Neural progenitor cell (in vitro differentiated cells): ENCODE results near the gene IBSP. TPM values are rescaled to one million over a fixed set of nuclear protein-coding genes. Genes with fewer than 3 reads are reported as not detected.

Experiments
- DNase-seq: peaks from one replicate; pipeline ENCODE4 v3.0.0-alpha.2; 2016; ENCODE audit warnings: low spot score
- H2AFZ ChIP-seq: fragments of 200-600 bp; sonication (generic); replicated peaks from 2 replicates; pipeline ENCODE4 v1.6.1; 2016; ENCODE audit warnings: antibody characterized with exemption
- H3F3A ChIP-seq: fragments of 200-600 bp; sonication (generic); 2 replicates; pipeline ENCODE4 v1.6.1; 2016; ENCODE audit warnings: antibody characterized with exemption, low read depth
- H3K27ac ChIP-seq: fragments of 200-600 bp; sonication (generic); 2 replicates; pipeline ENCODE4 v1.5.1; 2016; ENCODE audit warnings: mild to moderate bottlenecking
- H3K27me3 ChIP-seq: fragments of 200-600 bp; sonication (generic); 2 replicates; pipeline ENCODE4 v1.6.1; 2016; ENCODE audit warnings: mild to moderate bottlenecking, moderate library complexity
- H3K36me3 ChIP-seq: fragments of 200-600 bp; sonication (generic); 2 replicates; pipeline ENCODE4 v1.5.1; 2016
- H3K4me1 ChIP-seq: fragments of 200-600 bp; sonication (generic); 2 replicates; pipeline ENCODE4 v1.6.1; 2016; ENCODE audit warnings: mixed run types
- H3K4me2 ChIP-seq: fragments of 200-600 bp; sonication (generic); 2 replicates; pipeline ENCODE4 v1.6.1; 2016
- H3K4me3 ChIP-seq: fragments of 200-600 bp; sonication (generic); 2 replicates; pipeline ENCODE4 v1.5.1; 2016
- H3K79me2 ChIP-seq: fragments of 200-600 bp; sonication (generic); 2 replicates; pipeline ENCODE4 v1.6.1; 2016; ENCODE audit warnings: low read depth
- H3K9ac ChIP-seq: fragments of 200-600 bp; sonication (generic); 2 replicates; pipeline ENCODE4 v1.6.1; 2016
- H3K9me3 ChIP-seq: fragments of 200-600 bp; sonication (generic); 2 replicates; pipeline ENCODE4 v1.5.1; 2016; ENCODE audit warnings: low read depth
- H4K20me1 ChIP-seq: fragments of 200-600 bp; sonication (generic); 2 replicates; pipeline ENCODE4 v1.6.1; 2016; ENCODE audit warnings: low read depth
- H3K27ac Mint-ChIP-seq: 3 replicates; pipeline ENCODE4 v1.8.0; 2021; ENCODE audit warnings: mixed read lengths
- H3K27me3 Mint-ChIP-seq: 2 replicates; pipeline ENCODE4 v1.8.0; 2022; ENCODE audit warnings: low read depth, mild to moderate bottlenecking, inconsistent platforms, moderate library complexity, mixed read lengths; ENCODE audit not compliant: insufficient read depth
- H3K36me3 Mint-ChIP-seq: 3 replicates; pipeline ENCODE4 v1.8.0; 2021; ENCODE audit warnings: mixed read lengths
- H3K4me1 Mint-ChIP-seq: 3 replicates; pipeline ENCODE4 v1.8.0; 2021; ENCODE audit warnings: mixed read lengths
- H3K4me3 Mint-ChIP-seq: 3 replicates; pipeline ENCODE4 v1.8.0; 2021; ENCODE audit warnings: mild to moderate bottlenecking, moderate library complexity, mixed read lengths
- H3K9me3 Mint-ChIP-seq: 3 replicates; pipeline ENCODE4 v1.8.0; 2020; ENCODE audit warnings: mixed read lengths
- EZH2 ChIP-seq: fragments of 200-600 bp; sonication (generic); IDR thresholded peaks from 2 replicates; pipeline ENCODE4 v1.6.1; 2017; ENCODE audit warnings: antibody characterized with exemption, mild to moderate bottlenecking, moderate library complexity
- EZH2phosphoT487 ChIP-seq: fragments of 200-600 bp; sonication (generic); IDR thresholded peaks from 2 replicates; pipeline ENCODE4 v1.6.1; 2017; ENCODE audit warnings: antibody characterized with exemption
- total RNA-seq: library from RNA; depleted of rRNA; stranded (reverse); fragments of >200 nt; gene quantifications from 2 replicates; pipeline ENCODE4 v1.2.3, GENCODE V29; 2015; ENCODE audit warnings: low replicate concordance
- TF ChIP-seq, protein P1 (sequence below): fragments of 200-600 bp; sonication (generic); IDR thresholded peaks from 2 replicates; pipeline ENCODE4 v1.5.1; 2017; ENCODE audit warnings: antibody characterized with exemption, mild to moderate bottlenecking

Gene IBSP
- total RNA-seq, 1 donor from 2014 or later: not detected

DNA sequence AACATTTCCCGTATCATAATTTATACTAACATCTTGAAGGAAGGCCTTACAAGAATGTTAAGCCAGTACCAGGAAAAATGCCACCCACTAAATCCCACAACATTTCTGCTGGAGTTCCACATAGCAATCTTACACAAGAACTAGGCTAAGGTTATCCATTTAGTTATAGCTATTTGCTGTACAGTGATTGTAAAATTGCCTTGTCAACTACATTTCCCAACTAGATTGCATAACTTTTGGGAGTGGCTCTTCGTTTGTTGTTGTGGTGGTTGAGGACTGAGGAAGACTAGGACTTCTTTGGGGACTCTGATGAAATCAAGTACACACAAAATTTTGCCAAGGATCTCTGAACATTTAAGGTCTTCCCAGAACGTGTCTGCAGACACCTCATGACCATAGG, 8.0 kb downstream of the IBSP start:
- Histone ChIP-seq H3F3A (no peaks in the 10 kb centered on the region), H3K79me2 (no peaks in the 10 kb centered on the region), H3K27ac (no peak overlapping the region), H3K4me2 (no peak overlapping the region), H3K9me3 (no peaks in the 10 kb centered on the region), H3K36me3 (no peaks in the 10 kb centered on the region), H3K4me3 (no peak overlapping the region), H4K20me1 (no peaks in the 10 kb centered on the region), H3K27me3 (no peaks in the 10 kb centered on the region), H3K9ac (no peak overlapping the region), H3K4me1 (no peaks in the 10 kb centered on the region), H2AFZ (no peak overlapping the region)
- TF ChIP-seq EZH2 (no peak), EZH2phosphoT487 (no peak)
- TF ChIP-seq, protein P1, sequence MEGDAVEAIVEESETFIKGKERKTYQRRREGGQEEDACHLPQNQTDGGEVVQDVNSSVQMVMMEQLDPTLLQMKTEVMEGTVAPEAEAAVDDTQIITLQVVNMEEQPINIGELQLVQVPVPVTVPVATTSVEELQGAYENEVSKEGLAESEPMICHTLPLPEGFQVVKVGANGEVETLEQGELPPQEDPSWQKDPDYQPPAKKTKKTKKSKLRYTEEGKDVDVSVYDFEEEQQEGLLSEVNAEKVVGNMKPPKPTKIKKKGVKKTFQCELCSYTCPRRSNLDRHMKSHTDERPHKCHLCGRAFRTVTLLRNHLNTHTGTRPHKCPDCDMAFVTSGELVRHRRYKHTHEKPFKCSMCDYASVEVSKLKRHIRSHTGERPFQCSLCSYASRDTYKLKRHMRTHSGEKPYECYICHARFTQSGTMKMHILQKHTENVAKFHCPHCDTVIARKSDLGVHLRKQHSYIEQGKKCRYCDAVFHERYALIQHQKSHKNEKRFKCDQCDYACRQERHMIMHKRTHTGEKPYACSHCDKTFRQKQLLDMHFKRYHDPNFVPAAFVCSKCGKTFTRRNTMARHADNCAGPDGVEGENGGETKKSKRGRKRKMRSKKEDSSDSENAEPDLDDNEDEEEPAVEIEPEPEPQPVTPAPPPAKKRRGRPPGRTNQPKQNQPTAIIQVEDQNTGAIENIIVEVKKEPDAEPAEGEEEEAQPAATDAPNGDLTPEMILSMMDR: no peak
- H3K36me3 Mint-ChIP-seq: no peaks in the 10 kb centered on the region
- H3K27ac Mint-ChIP-seq: no peak overlapping the region
- no peaks in the 10 kb centered on the region for H3K4me1 Mint-ChIP-seq
- H3K4me3 Mint-ChIP-seq: no peak overlapping the region
- H3K9me3 Mint-ChIP-seq: peaks cover 3% of the 10 kb centered on the region
- DNase-seq: no peak
- no peaks in the 10 kb centered on the region for H3K27me3 Mint-ChIP-seq

DNA sequence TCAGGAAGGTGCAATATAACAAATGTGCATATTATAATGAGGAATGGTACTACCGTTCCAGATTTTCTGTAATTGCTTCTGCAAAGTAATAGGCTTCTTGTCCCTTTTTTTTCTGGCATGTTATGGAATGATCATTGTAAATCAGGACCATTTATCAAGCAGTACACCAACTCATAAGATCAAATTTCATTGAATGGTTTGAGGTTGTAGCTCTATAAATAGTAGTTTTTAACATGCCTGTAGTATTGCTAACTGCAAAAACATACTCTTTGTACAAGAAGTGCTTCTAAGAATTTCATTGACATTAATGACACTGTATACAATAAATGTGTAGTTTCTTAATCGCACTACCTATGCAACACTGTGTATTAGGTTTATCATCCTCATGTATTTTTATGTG, 12.6 kb downstream of the IBSP start:
- no peak overlapping the region for H2AFZ ChIP-seq
- no peak overlapping the region for H3K27ac ChIP-seq
- no peaks in the 10 kb centered on the region for H3K4me1 ChIP-seq
- no peak overlapping the region for H3K4me3 Mint-ChIP-seq
- no peaks in the 10 kb centered on the region for H3K36me3 ChIP-seq
- no peak overlapping the region for H3K4me2 ChIP-seq
- H3K27ac Mint-ChIP-seq: no peak overlapping the region
- H3F3A ChIP-seq: no peaks in the 10 kb centered on the region
- no peaks in the 10 kb centered on the region for H3K27me3 ChIP-seq
- no peaks in the 10 kb centered on the region for H4K20me1 ChIP-seq
- H3K4me3 ChIP-seq: no peak overlapping the region
- no peaks in the 10 kb centered on the region for H3K9me3 ChIP-seq
- no peaks in the 10 kb centered on the region for H3K4me1 Mint-ChIP-seq
- DNase-seq: no peak
- no peaks in the 10 kb centered on the region for H3K36me3 Mint-ChIP-seq
- no peaks in the 10 kb centered on the region for H3K79me2 ChIP-seq
- H3K27me3 Mint-ChIP-seq: no peaks in the 10 kb centered on the region
- TF ChIP-seq EZH2 (no peak), EZH2phosphoT487 (no peak)
- TF ChIP-seq, protein P1: no peak
- H3K9ac ChIP-seq: no peak overlapping the region
- H3K9me3 Mint-ChIP-seq: peaks cover 15% of the 10 kb centered on the region

DNA sequence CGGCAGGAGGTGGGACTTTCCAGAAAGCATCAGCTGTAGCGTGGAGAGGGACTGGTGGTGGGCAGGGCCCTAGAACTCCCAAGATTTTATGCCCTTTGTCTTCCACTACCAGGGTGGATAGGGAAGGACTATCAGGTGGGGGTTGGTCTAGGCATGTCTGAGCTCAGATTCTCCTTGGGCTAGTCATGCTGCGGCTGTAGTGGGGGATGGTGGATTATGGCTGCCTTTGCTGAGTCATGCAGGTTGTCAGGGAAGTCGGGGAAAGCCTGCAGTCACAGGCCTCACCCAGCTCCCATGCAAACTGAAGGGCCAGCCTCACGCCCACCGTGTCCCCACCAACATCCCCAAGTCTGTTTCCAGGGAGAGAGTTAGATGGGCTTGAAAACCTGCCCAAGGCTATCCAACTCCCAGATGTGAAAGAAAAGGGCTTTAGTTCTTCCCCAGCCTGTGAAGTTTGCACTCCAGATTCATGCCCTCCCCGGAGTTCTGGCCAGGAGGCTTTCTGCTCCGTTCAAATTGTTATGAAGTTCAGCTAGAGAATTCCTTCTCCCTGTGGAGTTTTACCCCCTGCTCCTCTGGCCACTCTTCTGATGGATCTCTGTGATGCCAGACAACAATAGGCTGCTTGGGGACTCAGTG, 20.0 kb downstream of the IBSP start:
- no peaks in the 10 kb centered on the region for H3K9me3 ChIP-seq
- peak overlapping the region; percentile 98 for H2AFZ ChIP-seq
- H3K4me2 ChIP-seq: no peak overlapping the region
- H3K27me3 ChIP-seq: no peaks in the 10 kb centered on the region
- H3K36me3 ChIP-seq: no peaks in the 10 kb centered on the region
- H3K4me3 ChIP-seq: no peak overlapping the region
- H3F3A ChIP-seq: no peaks in the 10 kb centered on the region
- Mint-ChIP-seq H3K9me3 (peaks cover 21% of the 10 kb centered on the region), H3K27ac (peak overlapping the region; percentile 97), H3K4me3 (no peak overlapping the region), H3K36me3 (no peaks in the 10 kb centered on the region), H3K4me1 (peaks cover 16% of the 10 kb centered on the region), H3K27me3 (no peaks in the 10 kb centered on the region)
- H4K20me1 ChIP-seq: no peaks in the 10 kb centered on the region
- DNase-seq: peak; percentile 18
- TF ChIP-seq, protein P1: no peak
- TF ChIP-seq EZH2: no peak
- TF ChIP-seq EZH2phosphoT487: no peak
- H3K27ac ChIP-seq: no peak overlapping the region
- H3K79me2 ChIP-seq: no peaks in the 10 kb centered on the region
- H3K4me1 ChIP-seq: peaks cover 9% of the 10 kb centered on the region
- no peak overlapping the region for H3K9ac ChIP-seq
